ENCODE data around the gene EFHB. TPM values are rescaled to one million over a fixed set of nuclear protein-coding genes. Genes with fewer than 3 reads are reported as not detected.
A peak's percentile ranks its signal among the peaks of the same experiment; 100 is the strongest.

The EFHB gene
- total RNA-seq, 4 donors from 2014 or later = 0.27 to 2.4 TPM; not detected in 2

GRCh38 chr3:19954676-19955075 lies 20.7 kb upstream of the EFHB start:
- Histone ChIP-seq H3K9me3 (no peaks in the 10 kb centered on the region), H3K27me3 (no peaks in the 10 kb centered on the region), H3K36me3 (peaks cover 0 to 43% of the 10 kb centered on the region in 2 donors), H3K4me1 (peaks cover 0 to 72% (median 0%) of the 10 kb centered on the region in 3 donors), H3K27ac (no peak overlapping the region), H3K4me3 (no peak overlapping the region)
- WGBS, 2 donors (ENCODE audit: low coverage in 1 of 2) = 93 to 100% methylated on average over 1 to 4 of the region's 4 CpGs
- ATAC-seq = no peak
- TF ChIP-seq, protein P1, sequence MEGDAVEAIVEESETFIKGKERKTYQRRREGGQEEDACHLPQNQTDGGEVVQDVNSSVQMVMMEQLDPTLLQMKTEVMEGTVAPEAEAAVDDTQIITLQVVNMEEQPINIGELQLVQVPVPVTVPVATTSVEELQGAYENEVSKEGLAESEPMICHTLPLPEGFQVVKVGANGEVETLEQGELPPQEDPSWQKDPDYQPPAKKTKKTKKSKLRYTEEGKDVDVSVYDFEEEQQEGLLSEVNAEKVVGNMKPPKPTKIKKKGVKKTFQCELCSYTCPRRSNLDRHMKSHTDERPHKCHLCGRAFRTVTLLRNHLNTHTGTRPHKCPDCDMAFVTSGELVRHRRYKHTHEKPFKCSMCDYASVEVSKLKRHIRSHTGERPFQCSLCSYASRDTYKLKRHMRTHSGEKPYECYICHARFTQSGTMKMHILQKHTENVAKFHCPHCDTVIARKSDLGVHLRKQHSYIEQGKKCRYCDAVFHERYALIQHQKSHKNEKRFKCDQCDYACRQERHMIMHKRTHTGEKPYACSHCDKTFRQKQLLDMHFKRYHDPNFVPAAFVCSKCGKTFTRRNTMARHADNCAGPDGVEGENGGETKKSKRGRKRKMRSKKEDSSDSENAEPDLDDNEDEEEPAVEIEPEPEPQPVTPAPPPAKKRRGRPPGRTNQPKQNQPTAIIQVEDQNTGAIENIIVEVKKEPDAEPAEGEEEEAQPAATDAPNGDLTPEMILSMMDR (IDR thresholded peaks at IDR 0.05) = no peak
- TF ChIP-seq EP300 (IDR thresholded peaks at IDR 0.05) = no peak
- TF ChIP-seq POLR2AphosphoS5 (IDR thresholded peaks at IDR 0.05) = no peak
- TF ChIP-seq POLR2A (IDR thresholded peaks at IDR 0.05) = no peak

DNA sequence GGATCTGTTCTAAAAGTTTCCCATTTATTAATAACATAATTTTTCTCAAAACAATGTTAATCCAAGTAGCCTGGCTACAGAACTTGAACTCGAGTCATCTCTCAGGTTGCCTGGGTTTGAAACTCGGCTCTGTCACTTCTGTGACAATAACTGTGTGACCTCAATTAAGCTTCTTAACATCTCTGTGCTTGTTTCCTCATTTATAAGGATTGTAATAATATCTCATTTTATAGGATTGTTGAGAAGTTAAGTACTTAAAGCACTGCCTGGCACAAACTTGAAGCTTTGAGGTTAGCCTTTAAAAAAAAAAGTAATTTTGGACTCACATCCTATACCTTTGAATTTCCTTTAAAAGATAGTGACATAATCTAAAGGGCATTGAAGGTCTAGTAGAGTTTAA lies 16.3 kb upstream of the EFHB start:
- Histone ChIP-seq H3K4me1 (peaks cover 6 to 72% (median 8%) of the 10 kb centered on the region in 3 donors), H3K9me3 (no peaks in the 10 kb centered on the region), H3K27me3 (no peaks in the 10 kb centered on the region), H3K4me3 (no peak overlapping the region), H3K36me3 (peaks cover 0 to 33% of the 10 kb centered on the region in 2 donors), H3K27ac (no peak overlapping the region)
- TF ChIP-seq, protein P1 (IDR thresholded peaks at IDR 0.05) = no peak
- TF ChIP-seq EP300 (IDR thresholded peaks at IDR 0.05) (no peak), POLR2A (IDR thresholded peaks at IDR 0.05) (no peak), POLR2AphosphoS5 (IDR thresholded peaks at IDR 0.05) (no peak)
- 81 to 93% methylated on average over 2 of the region's 2 CpGs for WGBS, 2 donors (ENCODE audit: low coverage in 1 of 2)
- ATAC-seq = no peak

- Histone ChIP-seq H3K4me3 (peak overlapping the region; percentile 82 to 89), H3K4me1 (peaks cover 6 to 54% (median 8%) of the 10 kb centered on the region in 3 donors), H3K9me3 (no peaks in the 10 kb centered on the region), H3K27ac (peak overlapping the region; percentile 87 to 97 (median 96)), H3K27me3 (no peaks in the 10 kb centered on the region), H3K36me3 (peaks cover 0 to 15% of the 10 kb centered on the region in 2 donors)
- TF ChIP-seq POLR2A (IDR thresholded peaks at IDR 0.05) (no peak), POLR2AphosphoS5 (IDR thresholded peaks at IDR 0.05) (no peak), EP300 (IDR thresholded peaks at IDR 0.05) (no peak)
- TF ChIP-seq, protein P1 (IDR thresholded peaks at IDR 0.05) = no peak
- WGBS, 2 donors (ENCODE audit: low coverage in 1 of 2) = 0% methylated on average over 2 of the region's 2 CpGs
- no peak for ATAC-seq
Measured at GRCh38 chr3:19948226-19948591, 14.2 kb upstream of the EFHB start.

GRCh38 chr3:19947549-19948225 lies 13.7 kb upstream of the EFHB start:
- Histone ChIP-seq H3K4me1 (peaks cover 6 to 50% (median 8%) of the 10 kb centered on the region in 3 donors), H3K9me3 (no peaks in the 10 kb centered on the region), H3K27ac (peak overlapping the region; percentile 87 to 97 (median 96)), H3K27me3 (no peaks in the 10 kb centered on the region), H3K36me3 (peaks cover 0 to 10% of the 10 kb centered on the region in 2 donors), H3K4me3 (peak overlapping the region; percentile 82 to 89)
- WGBS, 2 donors (ENCODE audit: low coverage in 1 of 2) = 0% methylated on average over 1 to 5 of the region's 30 CpGs
- ATAC-seq = peak; percentile 17
- TF ChIP-seq, protein P1 (IDR thresholded peaks at IDR 0.05) = no peak
- TF ChIP-seq POLR2A (IDR thresholded peaks at IDR 0.05) (no peak), POLR2AphosphoS5 (IDR thresholded peaks at IDR 0.05) (no peak)
